AG09319 (cell line): Measurements from ENCODE around the gene GAPT.

Experiments
- DNase-seq: peaks from one replicate; pipeline ENCODE4 v3.0.0-alpha.2; 2010; ENCODE audit warnings: low read depth; ENCODE audit errors: extremely low read depth
- CTCF ChIP-seq: IDR thresholded peaks from 2 replicates; pipeline ENCODE4 v1.5.1; 2011; ENCODE audit warnings: low read depth, mild to moderate bottlenecking, inconsistent platforms, low read length, moderate library complexity

GAPT gene

GRCh38 chr5:58451732-58452565 is 39.3 kb upstream of the GAPT start:
- DNase-seq, result no peak

GRCh38 chr5:58452566-58453258 is 38.5 kb upstream of the GAPT start:
- DNase-seq, result no peak
- TF ChIP-seq CTCF, result no peak

More at GRCh38 chr5:58451732-58452565, 39.3 kb upstream of the GAPT start:
- no peak for TF ChIP-seq CTCF

- no peak for DNase-seq
- no peak for TF ChIP-seq CTCF
Measured at GRCh38 chr5:58453306-58453705, 37.9 kb upstream of the GAPT start.

GRCh38 chr5:58454025-58454424 is 37.2 kb upstream of the GAPT start:
- no peak for DNase-seq
- no peak for TF ChIP-seq CTCF

GRCh38 chr5:58455066-58455465 is 36.2 kb upstream of the GAPT start:
- TF ChIP-seq CTCF, result no peak
- no peak for DNase-seq

GRCh38 chr5:58455480-58455879 is 35.8 kb upstream of the GAPT start:
- no peak for TF ChIP-seq CTCF
- no peak for DNase-seq

GRCh38 chr5:58456026-58456425 is 35.2 kb upstream of the GAPT start:
- no peak for TF ChIP-seq CTCF
- no peak for DNase-seq
